HG02623 (cell line): Measurements from ENCODE around the gene KCNK2.
"Not testable (repeated sequence)": the region's sequence is repeated elsewhere in the genome, so short reads cannot be mapped to it uniquely, and the experiment has no call there.

Experiments
- ATAC-seq: cut with Tn5 transposase; IDR thresholded peaks from one replicate; pipeline ENCODE4 v1.9.1; 2021; ENCODE audit warnings: moderate library complexity; ENCODE audit not compliant: unreplicated experiment

KCNK2 gene

DNA sequence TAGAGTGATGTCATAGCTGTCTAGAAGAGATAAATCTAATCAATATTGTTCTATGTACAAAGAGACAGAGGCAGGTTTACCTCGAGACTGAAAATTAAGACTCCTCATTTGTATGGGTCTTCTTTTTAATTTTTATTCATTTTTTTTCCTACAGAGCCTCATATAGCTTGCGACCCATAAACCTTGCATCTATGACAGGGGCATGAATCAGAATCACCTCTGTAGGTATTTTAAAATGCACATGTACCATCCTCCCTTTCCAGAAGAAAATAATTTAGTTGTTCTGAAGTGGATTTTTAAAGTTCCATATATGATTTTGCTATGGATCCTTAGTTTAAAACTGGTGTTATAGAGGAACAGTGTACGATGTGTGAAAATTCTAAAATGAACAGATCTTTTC is 64.5 kb downstream of the KCNK2 start:
- ATAC-seq, result no peak

DNA sequence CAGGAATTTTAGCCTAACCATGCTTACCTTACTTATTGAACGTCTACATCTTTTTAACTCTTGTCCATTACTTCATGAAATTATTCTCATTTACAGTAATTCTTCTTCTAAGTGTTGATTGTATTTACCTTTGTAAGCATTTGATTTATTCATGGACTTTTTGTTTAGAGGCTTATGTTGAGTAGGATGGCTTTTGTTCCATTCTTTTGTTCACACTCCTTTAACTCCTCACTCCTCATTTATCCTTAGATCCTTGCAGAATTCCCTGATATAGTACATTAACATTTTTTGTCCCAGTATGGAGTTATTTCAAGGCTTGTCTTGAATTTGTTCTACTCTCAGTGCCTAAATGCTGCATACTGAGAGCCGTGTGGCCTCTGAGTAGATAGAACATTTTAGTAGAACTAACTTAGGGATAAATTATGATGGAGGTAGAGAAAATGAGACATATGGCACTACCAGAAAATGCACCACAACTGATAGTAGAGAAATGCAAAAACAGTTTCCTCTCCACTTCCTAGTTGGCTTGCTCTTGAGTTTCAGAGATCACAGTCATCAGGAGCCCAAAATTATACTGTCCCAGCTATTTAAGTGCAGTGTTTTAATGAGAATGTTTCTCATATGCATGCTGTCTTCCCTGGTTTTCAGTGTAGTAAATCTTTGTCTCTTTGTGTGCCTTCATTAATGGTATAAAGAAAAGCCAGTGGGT is 69.5 kb downstream of the KCNK2 start:
- ATAC-seq, result no peak

DNA sequence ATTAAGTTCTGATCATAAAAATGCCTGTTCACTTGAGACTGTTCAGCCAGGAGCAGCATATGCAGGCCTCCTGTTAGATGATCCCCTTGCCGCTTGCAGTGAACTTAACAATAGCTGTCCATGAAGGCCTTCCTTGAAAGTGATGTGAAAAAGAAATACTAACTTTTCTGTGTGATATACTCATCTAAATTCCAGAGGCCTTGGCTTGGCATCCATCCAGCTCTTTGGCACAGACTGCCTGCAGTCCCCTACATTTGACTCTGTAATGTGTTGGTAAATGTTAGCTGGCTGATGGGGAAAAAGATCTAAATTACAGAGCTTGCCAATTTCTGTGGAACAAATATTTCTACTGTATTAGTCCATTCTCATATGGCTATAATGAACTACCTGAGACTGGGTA is 73.7 kb downstream of the KCNK2 start:
- ATAC-seq, result no peak

DNA sequence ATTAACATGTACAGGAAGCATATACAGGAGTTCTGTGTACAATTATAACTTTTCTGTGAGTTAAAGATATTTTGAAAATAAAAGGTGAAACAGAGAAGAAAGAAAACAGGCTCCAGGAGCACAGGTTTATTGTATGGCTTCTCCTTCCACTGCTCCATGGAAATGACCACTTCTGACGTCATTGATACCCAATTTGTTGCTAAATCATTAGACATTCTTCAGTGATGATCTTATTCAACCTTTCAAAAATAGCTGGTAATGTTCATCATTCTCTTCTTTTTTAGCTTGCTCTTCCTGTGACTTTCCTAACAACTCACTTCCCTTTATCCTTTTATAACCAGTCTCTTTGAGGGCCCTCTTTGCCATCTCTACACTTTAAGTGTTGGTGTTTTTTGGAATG is 77.8 kb downstream of the KCNK2 start:
- no peak for ATAC-seq

DNA sequence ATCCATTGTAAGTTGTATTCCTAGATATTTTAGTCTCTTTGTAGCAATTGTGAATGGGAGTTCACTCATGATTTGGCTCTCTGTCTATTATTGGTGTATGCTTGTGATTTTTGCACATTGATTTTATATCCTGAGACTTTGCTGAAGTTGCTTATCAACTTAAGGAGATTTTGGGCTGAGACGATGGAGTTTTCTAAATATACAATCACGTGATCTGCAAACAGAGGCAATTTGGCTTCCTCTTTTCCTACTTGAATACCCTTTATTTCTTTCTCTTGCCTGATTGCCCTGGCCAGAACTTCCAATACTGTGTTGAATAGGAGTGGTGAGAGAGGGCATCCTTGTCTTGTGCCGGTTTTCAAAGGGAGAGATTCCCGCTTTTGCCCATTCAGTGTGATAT is 80.6 kb downstream of the KCNK2 start:
- not testable (repeated sequence) for ATAC-seq

DNA sequence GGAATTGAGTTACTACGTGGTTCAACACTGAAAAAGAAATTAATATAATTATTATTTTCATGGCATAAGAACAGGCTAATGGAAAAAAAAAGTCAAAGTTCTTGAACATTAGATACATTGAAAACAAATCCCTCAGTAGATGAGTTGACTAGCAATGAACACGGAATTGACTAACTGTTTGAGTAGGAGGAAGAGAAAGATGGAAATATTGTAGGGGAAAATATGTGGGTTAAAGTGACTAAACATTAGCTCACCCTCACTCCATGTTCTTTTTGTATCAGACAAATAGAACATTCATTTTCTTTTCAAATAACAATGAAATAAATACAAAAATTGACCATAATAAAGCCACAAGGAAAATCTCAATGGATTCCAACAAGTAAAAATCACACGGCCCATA is 84.3 kb downstream of the KCNK2 start:
- ATAC-seq, result no peak

DNA sequence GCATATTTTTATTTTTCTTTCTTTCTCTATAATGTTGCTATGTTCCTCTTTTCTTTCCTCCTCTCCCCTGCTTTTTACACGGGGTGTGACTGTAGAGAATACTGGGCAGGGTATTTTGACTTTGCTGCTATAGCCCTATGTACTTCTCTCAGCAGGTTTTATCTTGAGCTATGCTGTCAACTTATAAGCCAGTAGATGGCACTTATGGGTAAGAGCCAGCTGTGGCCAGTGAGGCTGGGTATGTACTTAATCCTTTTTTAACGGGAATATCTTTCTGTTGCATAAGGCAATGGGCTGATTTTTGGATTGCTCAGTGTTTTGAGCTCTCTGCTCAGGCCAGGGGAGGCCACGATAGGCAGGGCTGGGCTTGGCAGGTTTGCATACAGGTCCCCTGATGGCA is 99.0 kb downstream of the KCNK2 start:
- no peak for ATAC-seq

DNA sequence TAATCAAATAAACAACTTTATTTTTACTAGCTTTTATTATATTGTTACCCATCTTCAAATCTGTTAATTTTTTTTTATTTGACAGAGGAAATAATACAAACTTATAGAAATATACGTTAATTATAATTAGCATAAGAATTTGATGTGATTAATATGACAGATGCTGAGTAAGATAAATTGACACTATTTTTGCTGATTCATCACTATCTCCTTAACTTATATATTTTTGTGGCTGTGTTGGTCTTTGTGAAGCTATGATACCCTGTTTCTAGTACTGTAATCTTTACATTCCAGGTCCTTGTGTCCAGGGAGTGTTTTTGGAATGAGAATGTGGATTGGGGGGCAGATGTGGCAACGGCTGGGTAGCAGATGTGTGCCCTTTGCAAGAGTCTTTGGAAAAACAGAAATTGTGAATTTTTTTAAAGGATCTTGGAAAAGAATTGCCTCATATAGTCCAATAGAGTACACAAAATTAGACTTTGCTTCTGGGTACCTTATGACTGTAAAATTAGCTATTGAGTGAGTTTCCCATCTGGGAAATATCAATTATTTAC is 102.6 kb downstream of the KCNK2 start:
- no peak for ATAC-seq

DNA sequence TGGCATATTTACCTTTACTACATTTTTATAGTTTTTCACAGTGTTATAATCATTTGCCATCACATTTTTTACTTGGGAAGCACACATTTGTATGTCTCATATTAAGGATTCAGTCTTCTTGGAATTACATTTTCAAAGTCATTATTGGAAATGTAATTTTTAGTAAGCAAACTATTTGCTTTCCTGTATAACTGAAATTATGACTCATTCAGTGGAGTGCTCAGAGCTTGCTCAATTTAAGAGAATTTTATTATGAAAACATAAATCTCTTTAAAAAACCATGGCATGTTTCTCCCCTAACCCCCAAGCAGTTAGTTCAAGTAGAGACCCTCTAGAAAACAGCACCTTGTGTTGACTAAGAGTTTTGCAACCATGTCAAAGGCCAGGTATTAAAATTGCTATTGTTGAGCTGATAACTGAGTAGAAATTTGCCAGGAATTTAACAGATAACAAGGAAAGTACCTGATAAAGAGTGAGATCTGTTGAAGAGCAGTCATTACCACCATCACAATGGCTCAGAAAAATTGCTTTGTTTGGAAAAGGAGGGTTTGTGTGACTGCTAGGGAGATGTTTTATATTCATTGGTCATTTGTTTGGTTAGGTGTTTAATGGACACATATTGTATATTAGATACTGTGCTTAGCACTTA is 105.9 kb downstream of the KCNK2 start:
- no peak for ATAC-seq

DNA sequence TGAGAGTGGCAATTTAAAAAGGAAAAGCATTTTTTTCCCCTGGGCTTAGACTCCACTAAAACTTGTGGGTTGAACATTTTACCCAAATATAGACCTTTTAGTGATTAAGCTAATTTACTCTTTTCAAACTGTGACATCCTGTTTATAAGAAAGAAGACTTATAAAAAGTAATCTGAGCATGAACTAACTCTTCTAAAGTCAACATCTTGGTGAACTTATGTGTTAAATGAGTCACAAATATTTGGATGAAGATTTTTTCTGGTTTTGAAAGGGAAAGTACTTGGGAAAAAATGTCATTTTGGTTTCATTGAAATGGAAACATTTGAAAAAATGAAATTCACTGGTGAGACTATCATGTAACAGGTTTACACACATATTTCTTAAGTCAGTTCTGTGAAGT is 109.8 kb downstream of the KCNK2 start:
- no peak for ATAC-seq

DNA sequence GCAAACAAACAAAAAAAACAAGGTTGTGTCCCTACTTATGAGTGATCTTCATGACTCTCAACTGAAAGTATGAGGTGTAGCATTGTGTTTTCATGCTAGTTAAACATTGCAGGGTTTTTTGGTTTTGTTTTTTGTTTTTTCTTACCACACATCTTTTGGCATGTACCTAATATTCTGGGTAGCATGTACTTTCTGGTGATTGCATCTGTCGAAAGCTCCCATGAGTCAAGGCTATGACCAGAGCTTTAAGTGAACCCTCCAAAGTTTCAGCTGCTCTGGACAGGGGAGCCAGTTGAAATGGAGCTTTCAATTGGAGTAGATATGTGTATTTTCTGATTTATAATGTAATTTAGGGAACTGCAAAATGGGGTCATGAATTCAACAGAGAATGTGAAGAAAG is 115.5 kb downstream of the KCNK2 start:
- no peak for ATAC-seq

DNA sequence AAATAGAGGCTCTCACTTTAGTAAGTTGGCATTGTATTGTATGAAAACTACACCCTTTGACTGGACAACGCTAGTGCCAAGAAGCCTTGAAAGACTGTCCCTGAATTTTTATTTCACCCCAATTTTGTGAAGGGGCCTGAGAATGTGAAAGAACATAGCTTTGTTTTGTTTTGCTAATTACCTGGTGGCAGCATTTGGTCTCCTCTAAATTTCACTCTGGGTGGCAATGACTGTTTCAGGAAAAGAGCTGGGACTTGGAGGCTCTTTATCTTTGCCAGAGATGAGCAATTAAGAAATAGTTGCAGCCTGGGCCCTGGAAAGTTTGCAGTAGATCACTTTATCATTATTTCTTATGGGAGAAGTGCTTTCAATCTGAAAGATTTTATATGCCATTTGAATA is 117.6 kb downstream of the KCNK2 start:
- ATAC-seq, result no peak

DNA sequence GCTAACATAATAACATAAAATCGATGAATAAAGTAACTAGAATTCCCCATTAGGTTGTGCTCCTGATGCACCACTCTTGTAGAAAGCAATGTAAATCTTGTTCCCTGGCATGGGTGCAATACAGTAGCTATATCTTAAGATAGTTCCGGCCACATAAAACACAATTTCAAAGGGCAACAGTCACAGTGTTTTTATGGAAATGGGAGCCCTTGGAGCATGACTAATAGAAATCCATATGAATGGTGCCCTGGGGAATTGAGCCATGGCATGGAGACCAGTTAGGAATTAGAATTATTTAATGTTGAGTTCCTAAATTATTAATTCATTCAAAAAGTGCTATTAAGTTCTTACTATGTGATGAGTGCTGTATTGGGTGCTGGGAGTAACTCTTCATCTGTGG is 118.7 kb downstream of the KCNK2 start:
- no peak for ATAC-seq

DNA sequence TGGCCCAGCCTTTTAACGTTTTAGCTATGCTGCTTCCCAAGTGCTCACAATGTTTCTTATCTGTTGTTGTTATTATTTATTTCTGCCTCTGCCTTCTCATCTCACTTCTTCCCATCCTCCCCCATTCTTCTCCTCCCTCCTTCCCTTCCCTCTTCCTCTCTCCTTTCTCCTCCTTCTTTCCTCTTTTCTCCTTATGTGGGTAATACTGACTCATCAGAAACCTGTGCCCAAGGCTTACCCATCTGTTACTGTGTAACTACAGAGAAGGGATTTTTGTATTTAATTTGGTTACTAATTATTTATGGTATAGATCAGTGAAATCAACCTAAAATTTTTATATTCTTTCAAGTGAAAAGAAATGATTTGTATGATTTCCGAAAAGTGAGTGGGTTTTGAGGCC is 120.3 kb downstream of the KCNK2 start:
- no peak for ATAC-seq

DNA sequence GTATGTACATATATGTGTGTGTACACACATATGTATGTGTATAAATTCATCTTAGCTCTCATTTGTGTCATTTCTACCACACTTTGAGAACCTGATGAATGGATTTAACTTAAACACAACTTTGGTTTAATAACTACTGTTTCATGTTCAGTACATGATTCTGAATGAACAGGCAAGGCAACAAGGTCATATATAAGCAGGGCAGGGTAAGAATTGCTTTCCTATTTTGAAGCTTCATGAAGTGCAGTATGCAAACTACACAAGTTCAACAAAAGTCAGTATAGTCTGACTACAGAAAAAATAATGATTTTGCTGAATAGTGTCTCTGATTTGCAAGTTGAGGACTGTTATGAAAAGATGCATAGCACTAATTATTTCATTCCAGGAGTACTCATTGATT is 127.6 kb downstream of the KCNK2 start:
- no peak for ATAC-seq

DNA sequence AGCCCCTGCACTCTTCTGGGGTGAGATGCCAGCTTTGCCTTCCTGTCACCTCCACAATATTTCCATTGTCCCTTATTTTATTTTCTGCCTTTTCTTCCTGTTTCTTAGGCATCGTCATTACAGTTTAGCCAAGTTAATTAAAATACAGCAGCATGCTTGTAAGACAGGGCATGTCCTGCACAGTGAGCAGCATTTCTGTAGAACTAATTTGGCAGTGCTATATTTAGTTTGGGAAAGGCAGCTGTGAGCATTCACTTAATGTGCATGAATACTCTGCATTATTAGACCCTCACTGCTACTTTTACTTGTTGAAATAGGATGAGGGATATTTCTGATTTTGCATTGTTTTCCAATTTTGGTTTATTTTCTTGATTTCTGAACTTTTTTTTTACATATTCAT is 133.3 kb downstream of the KCNK2 start:
- no peak for ATAC-seq

DNA sequence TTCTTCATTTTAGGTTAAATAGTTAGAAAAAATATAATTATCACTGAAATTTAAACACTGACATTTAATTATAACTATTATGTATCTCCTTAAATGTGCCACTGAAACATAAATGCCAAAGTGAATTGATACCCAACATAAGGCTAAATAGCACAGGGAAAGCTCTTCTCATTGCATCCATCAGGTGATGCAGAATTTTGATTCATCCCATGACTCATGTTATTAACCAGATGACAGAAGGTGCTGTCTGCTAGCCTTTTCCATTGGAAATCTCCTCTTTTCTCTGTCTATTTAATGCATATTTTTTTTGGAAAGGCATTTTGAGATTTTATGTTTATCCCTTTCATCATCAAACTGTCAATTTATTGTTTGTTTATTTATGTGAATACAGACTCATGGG is 136.8 kb downstream of the KCNK2 start:
- no peak for ATAC-seq

DNA sequence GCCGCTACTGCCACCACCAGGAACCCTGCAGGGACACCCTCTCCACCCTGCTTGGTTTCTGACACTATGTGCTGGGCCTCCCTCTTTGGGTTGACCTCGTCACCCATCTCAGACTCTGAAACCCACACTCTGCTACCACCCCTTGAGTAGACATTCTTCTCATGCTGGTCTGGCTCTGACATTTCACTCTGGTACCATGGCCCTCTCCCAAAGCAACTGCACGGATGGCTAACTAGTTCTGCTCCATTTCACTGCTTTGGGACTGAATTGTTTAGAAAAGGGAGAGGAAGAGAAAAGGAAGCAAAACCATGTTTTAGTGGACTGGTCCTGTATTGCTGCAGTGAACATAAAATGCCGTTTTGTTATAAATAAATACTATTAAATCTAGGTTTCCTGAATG is 137.8 kb downstream of the KCNK2 start:
- no peak for ATAC-seq

DNA sequence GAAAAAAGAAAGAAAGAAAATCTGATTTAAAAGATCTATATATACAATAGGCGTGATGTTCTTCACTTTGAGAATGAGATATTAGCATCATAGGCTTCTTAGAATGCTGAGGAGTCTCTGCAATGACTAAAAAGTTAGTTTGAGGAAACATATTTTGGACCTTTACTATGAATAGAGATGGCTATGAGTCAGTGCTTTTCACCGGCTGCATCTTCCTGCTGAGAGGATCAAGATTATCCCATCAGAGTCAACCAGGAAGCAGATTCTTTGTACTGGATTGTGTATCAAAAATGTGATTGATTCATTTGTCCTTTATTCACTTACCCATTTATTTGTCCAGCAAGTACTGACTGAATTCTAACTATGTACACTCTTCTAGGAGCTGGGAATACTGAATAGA is 144.2 kb downstream of the KCNK2 start:
- ATAC-seq, result no peak

DNA sequence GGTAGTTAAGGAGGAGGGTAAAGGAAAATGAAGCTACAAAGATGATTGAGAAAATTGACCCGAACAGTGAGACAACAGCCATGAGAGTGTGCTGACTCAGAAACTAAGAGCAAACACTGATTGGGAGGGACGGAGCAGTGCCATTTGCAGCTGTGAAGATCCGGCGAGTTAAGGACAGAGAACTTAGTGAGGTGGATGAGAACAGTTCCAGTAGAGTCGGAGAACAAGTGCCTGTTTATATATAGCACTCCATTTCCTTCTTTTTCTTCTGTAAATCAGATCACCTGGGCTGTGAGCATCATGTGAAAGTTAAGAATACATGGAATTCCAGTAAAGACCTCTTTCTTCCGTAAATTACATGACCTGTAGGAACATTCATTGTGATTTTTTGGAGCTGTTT is 145.7 kb downstream of the KCNK2 start:
- no peak for ATAC-seq

DNA sequence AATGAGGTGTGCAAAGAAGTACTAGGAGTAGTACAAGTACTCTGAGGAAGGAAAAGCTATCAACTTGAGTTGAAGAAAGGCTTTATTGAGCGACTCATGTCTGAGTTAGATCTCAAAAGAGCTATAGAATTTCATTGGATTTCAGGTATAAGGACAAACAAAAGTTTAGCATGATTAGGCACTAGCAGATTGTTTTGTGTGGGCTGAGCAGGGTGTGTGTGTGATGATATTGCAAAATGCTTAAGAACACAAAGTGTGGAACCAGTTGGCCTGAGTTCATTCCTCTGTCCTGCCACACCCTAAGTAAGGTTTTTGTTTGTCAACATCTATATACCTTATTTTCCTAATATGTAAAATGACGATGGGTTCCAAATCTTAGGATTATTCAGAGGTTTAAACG is 158.9 kb downstream of the KCNK2 start:
- no peak for ATAC-seq

DNA sequence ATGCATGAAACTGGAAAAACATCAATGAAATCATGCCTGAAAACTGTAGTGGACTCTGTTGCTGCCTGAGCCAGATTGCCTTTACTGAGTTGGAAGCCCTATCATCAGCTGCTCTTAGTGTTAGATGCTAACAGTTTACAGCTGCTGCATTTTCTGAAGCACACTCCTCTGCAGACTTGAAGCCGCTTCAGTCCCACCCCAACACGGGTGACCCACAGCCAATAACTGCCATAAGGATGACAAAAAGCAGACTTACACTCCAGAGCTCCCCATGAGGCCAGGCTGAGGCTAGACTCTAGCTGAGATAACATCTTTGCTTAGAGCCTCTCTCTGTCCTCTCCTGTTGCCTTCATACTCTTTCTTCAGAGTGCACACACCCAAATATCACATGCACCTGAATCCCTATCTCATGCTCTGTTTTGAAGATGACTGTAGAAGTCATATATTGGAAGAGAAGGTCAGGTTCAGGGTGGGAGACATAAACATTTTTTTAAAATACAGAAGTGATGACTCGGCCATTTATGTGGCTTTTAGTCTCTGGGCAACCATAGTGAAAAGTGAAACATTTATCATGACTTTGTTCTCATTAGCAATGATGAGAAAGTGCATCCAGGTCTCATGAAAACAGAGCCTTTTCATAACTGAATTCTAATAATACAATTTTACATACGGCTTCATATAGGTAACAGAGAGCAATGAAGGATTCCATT is 161.0 kb downstream of the KCNK2 start:
- no peak for ATAC-seq
